Stimulated activated memory B cell treated with anti-CD40 and anti-IgM and Interleukin-4, amounts not matched to agents 10 μg/mL and 1 μg/mL and 100 μg/mL, for 72 hours (primary cell): ENCODE results near the gene CST5.

Experiments used
- ATAC-seq: fragments of 150-1000 bp; cut with Tn5 transposase; 2 replicates; pipeline ENCODE4 v1.10.0; 2021
- H3K27ac Mint-ChIP-seq: one replicate; pipeline ENCODE4 v1.8.0; 2022; ENCODE audit warnings: mild to moderate bottlenecking, mixed read lengths
- H3K27me3 Mint-ChIP-seq: one replicate; pipeline ENCODE4 v1.8.0; 2022; ENCODE audit warnings: mixed read lengths
- H3K36me3 Mint-ChIP-seq: one replicate; pipeline ENCODE4 v1.8.0; 2022; ENCODE audit warnings: mixed read lengths
- H3K4me1 Mint-ChIP-seq: one replicate; pipeline ENCODE4 v1.8.0; 2022; ENCODE audit warnings: mixed read lengths
- H3K4me3 Mint-ChIP-seq: one replicate; pipeline ENCODE4 v1.8.0; 2022; ENCODE audit warnings: mild to moderate bottlenecking, moderate library complexity, mixed read lengths
- H3K9me3 Mint-ChIP-seq: one replicate; pipeline ENCODE4 v1.8.0; 2022; ENCODE audit warnings: mixed read lengths

The CST5 gene

GRCh38 chr20:23879328-23879798 lies at the start of gene CST5:
CST5 (minus strand) TSS chr20:23879748; CDS start chr20:23879676, 72 bp downstream.
- Mint-ChIP-seq H3K4me3 (no peak within 1 kb of the TSS), H3K9me3 (no peaks in the 10 kb centered on the region), H3K36me3 (no peaks in the 10 kb centered on the region), H3K4me1 (no peaks in the 10 kb centered on the region), H3K27me3 (peaks cover 7% of the 10 kb centered on the region), H3K27ac (no peak within 1 kb of the TSS)
- ATAC-seq: no peak

DNA sequence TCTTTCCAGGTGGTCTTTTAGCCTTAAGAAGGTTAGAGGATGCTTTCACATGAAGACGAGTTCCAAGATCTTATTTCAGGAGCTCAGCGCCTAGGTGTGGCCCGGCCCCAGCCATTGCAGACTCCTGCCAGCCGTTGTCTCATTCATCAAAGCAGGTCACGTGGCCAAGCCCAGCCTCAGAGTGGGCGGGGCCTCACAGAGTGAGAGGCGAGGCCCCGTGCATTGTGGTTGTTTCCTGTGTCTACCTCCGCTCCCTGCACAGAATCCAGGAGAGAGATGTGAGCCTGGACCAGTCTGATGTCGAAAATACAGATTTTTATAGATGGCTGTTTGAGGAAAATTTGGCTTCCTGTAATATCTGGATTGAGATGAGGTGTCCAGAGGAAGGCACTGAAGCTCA lies 49.2 kb upstream of the CST5 start:
- H3K27me3 Mint-ChIP-seq: peaks cover 11% of the 10 kb centered on the region
- no peak for ATAC-seq
- H3K9me3 Mint-ChIP-seq: peaks cover 6% of the 10 kb centered on the region
- no peaks in the 10 kb centered on the region for H3K36me3 Mint-ChIP-seq
- no peak overlapping the region for H3K27ac Mint-ChIP-seq
- no peak overlapping the region for H3K4me3 Mint-ChIP-seq
- H3K4me1 Mint-ChIP-seq: no peaks in the 10 kb centered on the region

- ATAC-seq: no peak
- H3K9me3 Mint-ChIP-seq: peaks cover 6% of the 10 kb centered on the region
- H3K27me3 Mint-ChIP-seq: peaks cover 12% of the 10 kb centered on the region
- H3K4me3 Mint-ChIP-seq: no peak overlapping the region
- no peaks in the 10 kb centered on the region for H3K36me3 Mint-ChIP-seq
- H3K4me1 Mint-ChIP-seq: no peaks in the 10 kb centered on the region
- no peak overlapping the region for H3K27ac Mint-ChIP-seq
Measured at GRCh38 chr20:23928353-23928752, 48.8 kb upstream of the CST5 start.

GRCh38 chr20:23926944-23927872 lies 47.7 kb upstream of the CST5 start:
- no peaks in the 10 kb centered on the region for H3K36me3 Mint-ChIP-seq
- H3K4me1 Mint-ChIP-seq: no peaks in the 10 kb centered on the region
- peaks cover 19% of the 10 kb centered on the region for H3K27me3 Mint-ChIP-seq
- H3K4me3 Mint-ChIP-seq: no peak overlapping the region
- peaks cover 6% of the 10 kb centered on the region for H3K9me3 Mint-ChIP-seq
- H3K27ac Mint-ChIP-seq: no peak overlapping the region
- ATAC-seq: no peak

DNA sequence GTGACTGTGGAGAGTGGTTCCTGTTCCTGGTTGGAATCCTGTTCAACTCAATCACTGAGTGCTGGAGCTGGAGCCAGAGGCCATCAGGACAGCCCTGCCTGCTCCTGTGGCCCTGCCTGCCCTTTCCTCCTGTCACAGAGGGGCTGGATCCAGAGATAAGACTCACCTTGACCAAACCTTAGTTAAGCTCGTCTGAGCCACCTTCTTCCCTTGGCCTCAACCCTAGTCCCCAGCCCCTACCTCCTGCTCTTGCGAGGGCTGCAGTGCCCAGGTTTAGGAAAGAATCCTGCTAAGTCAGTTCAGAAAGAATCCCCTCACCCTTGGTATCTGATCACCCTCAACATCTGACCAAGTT lies 47.0 kb upstream of the CST5 start:
- Mint-ChIP-seq H3K4me3 (no peak overlapping the region), H3K4me1 (no peaks in the 10 kb centered on the region), H3K36me3 (no peaks in the 10 kb centered on the region), H3K27me3 (peaks cover 19% of the 10 kb centered on the region), H3K27ac (no peak overlapping the region), H3K9me3 (peaks cover 6% of the 10 kb centered on the region)
- no peak for ATAC-seq

GRCh38 chr20:23925789-23926525 lies 46.4 kb upstream of the CST5 start:
- H3K27ac Mint-ChIP-seq: no peak overlapping the region
- no peak overlapping the region for H3K4me3 Mint-ChIP-seq
- no peaks in the 10 kb centered on the region for H3K36me3 Mint-ChIP-seq
- peaks cover 6% of the 10 kb centered on the region for H3K9me3 Mint-ChIP-seq
- no peak for ATAC-seq
- no peaks in the 10 kb centered on the region for H3K4me1 Mint-ChIP-seq
- H3K27me3 Mint-ChIP-seq: peaks cover 19% of the 10 kb centered on the region

DNA sequence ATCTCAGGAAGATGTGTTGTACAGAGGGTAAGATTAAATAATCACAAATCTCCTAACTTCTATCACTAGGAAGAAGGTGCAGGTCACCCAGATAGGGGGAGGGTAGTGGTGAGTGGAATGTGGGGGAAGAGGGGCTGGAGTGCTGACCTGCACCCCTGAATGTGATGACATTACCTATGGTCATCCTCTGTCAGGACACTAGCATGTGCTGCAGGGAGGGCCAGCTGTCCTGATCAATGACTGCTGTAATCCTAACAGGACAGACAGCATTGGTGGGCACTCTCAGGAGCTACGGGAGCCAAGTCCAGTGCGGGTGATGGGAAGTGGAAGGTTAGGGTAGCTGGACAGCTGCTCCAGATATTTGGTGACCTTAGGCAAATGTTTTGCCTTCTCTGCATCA lies 45.2 kb upstream of the CST5 start:
- ATAC-seq: no peak
- no peak overlapping the region for H3K27ac Mint-ChIP-seq
- H3K4me1 Mint-ChIP-seq: no peaks in the 10 kb centered on the region
- peaks cover 10% of the 10 kb centered on the region for H3K27me3 Mint-ChIP-seq
- no peak overlapping the region for H3K4me3 Mint-ChIP-seq
- no peaks in the 10 kb centered on the region for H3K9me3 Mint-ChIP-seq
- no peaks in the 10 kb centered on the region for H3K36me3 Mint-ChIP-seq

DNA sequence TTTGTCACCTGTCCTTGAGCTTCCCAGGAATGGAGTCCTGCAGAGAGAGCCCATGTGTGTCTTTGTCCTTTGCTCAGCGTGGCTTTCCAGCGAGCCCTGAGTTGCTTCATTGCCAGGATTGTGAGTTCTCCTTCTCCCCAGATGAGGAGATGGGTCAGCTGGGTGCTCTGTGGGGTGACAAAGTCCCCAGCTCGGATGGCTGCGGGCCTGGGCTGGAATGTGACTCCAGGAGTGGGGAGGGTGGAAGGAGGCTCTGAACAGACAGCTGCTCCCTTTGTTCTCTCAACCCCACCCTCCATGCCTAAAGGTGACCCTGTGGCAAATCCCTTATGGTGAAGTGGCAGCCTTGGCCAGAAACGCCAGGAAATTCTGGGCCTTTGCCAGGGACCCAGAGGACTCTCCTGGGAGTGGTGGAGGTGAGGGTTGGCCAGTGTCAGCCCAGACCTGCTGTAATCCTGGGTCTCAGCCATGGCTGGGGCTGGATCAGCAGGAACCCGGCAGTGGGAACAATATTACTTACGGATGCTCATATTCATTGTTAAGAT lies 44.4 kb upstream of the CST5 start:
- Mint-ChIP-seq H3K4me3 (no peak overlapping the region), H3K9me3 (no peaks in the 10 kb centered on the region), H3K4me1 (no peaks in the 10 kb centered on the region), H3K36me3 (no peaks in the 10 kb centered on the region), H3K27ac (no peak overlapping the region), H3K27me3 (peaks cover 8% of the 10 kb centered on the region)
- no peak for ATAC-seq

- peaks cover 12% of the 10 kb centered on the region for H3K27me3 Mint-ChIP-seq
- H3K4me3 Mint-ChIP-seq: no peak overlapping the region
- H3K27ac Mint-ChIP-seq: no peak overlapping the region
- no peaks in the 10 kb centered on the region for H3K36me3 Mint-ChIP-seq
- no peaks in the 10 kb centered on the region for H3K4me1 Mint-ChIP-seq
- no peaks in the 10 kb centered on the region for H3K9me3 Mint-ChIP-seq
- no peak for ATAC-seq
Measured at GRCh38 chr20:23923311-23923710, 43.8 kb upstream of the CST5 start.

GRCh38 chr20:23920408-23921325 lies 41.1 kb upstream of the CST5 start:
- no peaks in the 10 kb centered on the region for H3K4me1 Mint-ChIP-seq
- ATAC-seq: no peak
- H3K4me3 Mint-ChIP-seq: no peak overlapping the region
- peaks cover 17% of the 10 kb centered on the region for H3K27me3 Mint-ChIP-seq
- no peak overlapping the region for H3K27ac Mint-ChIP-seq
- no peaks in the 10 kb centered on the region for H3K9me3 Mint-ChIP-seq
- no peaks in the 10 kb centered on the region for H3K36me3 Mint-ChIP-seq

- Mint-ChIP-seq H3K36me3 (no peaks in the 10 kb centered on the region), H3K9me3 (no peaks in the 10 kb centered on the region), H3K4me3 (no peak overlapping the region), H3K27ac (no peak overlapping the region), H3K4me1 (no peaks in the 10 kb centered on the region), H3K27me3 (peaks cover 25% of the 10 kb centered on the region)
- no peak for ATAC-seq
Measured at GRCh38 chr20:23918896-23919295, 39.3 kb upstream of the CST5 start.

DNA sequence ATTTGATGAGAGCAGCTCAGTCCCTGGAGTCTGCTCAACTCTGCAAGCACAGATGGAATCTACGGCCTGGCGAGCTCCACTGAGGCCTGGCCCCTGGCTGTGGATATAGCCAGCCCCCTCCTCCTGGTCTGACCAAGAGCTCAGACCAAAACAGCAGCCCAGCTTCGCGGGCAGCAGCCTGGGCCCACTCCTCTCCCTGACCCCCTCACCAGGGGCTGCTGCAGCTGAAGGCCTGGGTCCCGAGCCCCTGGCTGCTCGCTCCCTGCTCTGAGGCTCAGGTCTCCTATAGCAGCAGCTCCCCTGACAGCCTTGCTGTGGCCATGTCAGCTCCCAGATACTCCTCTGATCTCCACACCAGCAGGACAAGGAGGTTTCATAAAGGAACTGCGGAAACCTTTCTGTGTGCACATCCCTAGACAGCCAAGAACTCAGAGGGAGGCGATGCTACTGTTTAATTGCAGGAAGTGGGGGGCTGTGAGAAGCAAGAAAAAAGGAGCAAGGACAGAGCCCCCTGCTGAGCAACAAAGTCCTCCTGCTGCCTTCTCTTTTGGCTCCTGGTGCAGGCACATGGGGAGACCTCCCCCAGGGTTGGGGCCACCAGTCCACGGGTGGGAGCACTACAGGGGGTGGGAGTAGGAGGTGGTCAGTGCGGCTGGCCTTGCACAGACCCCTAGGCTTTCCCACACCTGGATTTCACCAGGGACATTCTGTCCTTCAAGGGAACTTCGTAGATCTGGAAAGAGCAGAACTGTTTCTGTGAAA lies 38.7 kb upstream of the CST5 start:
- peaks cover 30% of the 10 kb centered on the region for H3K27me3 Mint-ChIP-seq
- H3K27ac Mint-ChIP-seq: no peak overlapping the region
- no peaks in the 10 kb centered on the region for H3K4me1 Mint-ChIP-seq
- no peak for ATAC-seq
- no peak overlapping the region for H3K4me3 Mint-ChIP-seq
- no peaks in the 10 kb centered on the region for H3K36me3 Mint-ChIP-seq
- no peaks in the 10 kb centered on the region for H3K9me3 Mint-ChIP-seq

GRCh38 chr20:23917024-23917725 lies 37.6 kb upstream of the CST5 start:
- Mint-ChIP-seq H3K36me3 (no peaks in the 10 kb centered on the region), H3K4me3 (no peak overlapping the region), H3K4me1 (no peaks in the 10 kb centered on the region), H3K27me3 (peaks cover 26% of the 10 kb centered on the region), H3K27ac (no peak overlapping the region), H3K9me3 (no peaks in the 10 kb centered on the region)
- no peak for ATAC-seq

DNA sequence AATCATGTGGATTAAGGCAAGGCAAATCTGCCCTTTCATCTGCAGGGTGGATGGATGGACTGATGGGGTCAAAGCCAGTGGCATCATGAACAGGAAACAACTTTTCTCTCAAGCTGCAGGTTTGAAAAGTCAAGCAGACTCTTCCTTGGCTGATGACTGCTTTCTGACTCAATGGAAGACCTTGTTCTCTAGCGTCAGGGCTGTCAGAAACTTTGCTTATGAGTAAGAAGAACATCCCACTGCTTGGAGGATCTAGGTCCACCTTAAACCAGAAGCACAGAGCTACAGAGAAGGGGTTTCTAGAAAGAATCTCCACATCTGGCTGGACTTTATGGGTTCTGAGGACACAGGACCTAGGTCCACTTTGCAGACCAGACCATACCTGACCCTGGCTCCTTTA lies 36.3 kb upstream of the CST5 start:
- Mint-ChIP-seq H3K27ac (no peak overlapping the region), H3K4me1 (no peaks in the 10 kb centered on the region)

More for the DNA sequence above, 36.3 kb upstream of the CST5 start:
- peaks cover 26% of the 10 kb centered on the region for H3K27me3 Mint-ChIP-seq
- no peaks in the 10 kb centered on the region for H3K9me3 Mint-ChIP-seq
- no peaks in the 10 kb centered on the region for H3K36me3 Mint-ChIP-seq
- ATAC-seq: no peak
- H3K4me3 Mint-ChIP-seq: no peak overlapping the region
